ENCODE data around the gene CORIN. TPM values are rescaled to one million over a fixed set of nuclear protein-coding genes. Genes with fewer than 3 reads are reported as not detected.
"Not testable (repeated sequence)": the region's sequence is repeated elsewhere in the genome, so short reads cannot be mapped to it uniquely, and the experiment has no call there.

Gene CORIN
- polyA plus RNA-seq, 1 donor (not counting 4 experiments of a cell fraction or from before 2014, with no cell fraction given): 0.14 TPM

DNA sequence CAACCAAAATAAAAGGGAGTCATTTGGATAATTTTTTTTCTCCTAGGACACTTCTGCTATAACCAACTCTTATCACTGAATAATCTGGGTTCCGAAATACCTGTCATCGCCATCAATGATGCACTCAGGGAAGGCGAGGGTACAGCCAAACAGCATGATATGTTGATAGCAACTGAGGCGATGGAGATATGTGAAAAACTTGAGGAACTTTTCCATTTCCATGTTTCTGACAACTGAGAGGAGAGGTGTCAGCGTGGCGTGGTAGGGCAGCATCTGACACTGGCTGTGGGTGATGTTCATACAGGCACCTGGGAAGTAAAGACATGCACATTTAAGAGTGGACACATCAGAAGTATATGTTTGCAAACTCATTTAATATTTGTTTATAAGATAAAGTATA, 74.6 kb downstream of the CORIN start:
- Histone ChIP-seq H3K9ac (ENCODE audit: control insufficient read depth, extremely low read depth, insufficient read depth, low read length) (no peak overlapping the region), H3K79me2 (ENCODE audit: control insufficient read depth, insufficient read depth, low read length) (no peaks in the 10 kb centered on the region), H3K27me3 (ENCODE audit: control insufficient read depth, extremely low read depth, insufficient read depth, low read length) (no peaks in the 10 kb centered on the region), H3K36me3 (ENCODE audit: control insufficient read depth in 2 of 2, extremely low read depth in 1 of 2, insufficient read depth in 2 of 2, low read length in 2 of 2) (no peaks in the 10 kb centered on the region), H3K27ac (ENCODE audit: control insufficient read depth, insufficient read depth, low read length) (no peak overlapping the region), H4K20me1 (ENCODE audit: control insufficient read depth, extremely low read depth, insufficient read depth, low read length) (no peaks in the 10 kb centered on the region), H3K4me1 (ENCODE audit: control insufficient read depth, extremely low read depth, insufficient read depth, low read length) (no peaks in the 10 kb centered on the region), H3K9me1 (ENCODE audit: control insufficient read depth, extremely low read depth, insufficient read depth, low read length) (no peaks in the 10 kb centered on the region), H2AFZ (ENCODE audit: control insufficient read depth, low read length) (no peak overlapping the region), H3K4me2 (ENCODE audit: control insufficient read depth, extremely low read depth, insufficient read depth, low read depth, low read length) (no peak overlapping the region), H3K4me3 (ENCODE audit: control insufficient read depth in 2 of 3, extremely low read depth in 1 of 3, insufficient read depth in 2 of 3, low read depth in 1 of 3, low read length in 3 of 3) (no peak overlapping the region), H3K9me3 (ENCODE audit: control insufficient read depth, low read depth, low read length) (no peaks in the 10 kb centered on the region)
- DNase-seq (ENCODE audit: low read depth, low spot score): no peak
- no peak for FAIRE-seq
- TF ChIP-seq EZH2 (IDR thresholded peaks at IDR 0.05; ENCODE audit: low read length): no peak
- TF ChIP-seq, protein P1, sequence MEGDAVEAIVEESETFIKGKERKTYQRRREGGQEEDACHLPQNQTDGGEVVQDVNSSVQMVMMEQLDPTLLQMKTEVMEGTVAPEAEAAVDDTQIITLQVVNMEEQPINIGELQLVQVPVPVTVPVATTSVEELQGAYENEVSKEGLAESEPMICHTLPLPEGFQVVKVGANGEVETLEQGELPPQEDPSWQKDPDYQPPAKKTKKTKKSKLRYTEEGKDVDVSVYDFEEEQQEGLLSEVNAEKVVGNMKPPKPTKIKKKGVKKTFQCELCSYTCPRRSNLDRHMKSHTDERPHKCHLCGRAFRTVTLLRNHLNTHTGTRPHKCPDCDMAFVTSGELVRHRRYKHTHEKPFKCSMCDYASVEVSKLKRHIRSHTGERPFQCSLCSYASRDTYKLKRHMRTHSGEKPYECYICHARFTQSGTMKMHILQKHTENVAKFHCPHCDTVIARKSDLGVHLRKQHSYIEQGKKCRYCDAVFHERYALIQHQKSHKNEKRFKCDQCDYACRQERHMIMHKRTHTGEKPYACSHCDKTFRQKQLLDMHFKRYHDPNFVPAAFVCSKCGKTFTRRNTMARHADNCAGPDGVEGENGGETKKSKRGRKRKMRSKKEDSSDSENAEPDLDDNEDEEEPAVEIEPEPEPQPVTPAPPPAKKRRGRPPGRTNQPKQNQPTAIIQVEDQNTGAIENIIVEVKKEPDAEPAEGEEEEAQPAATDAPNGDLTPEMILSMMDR (optimal IDR thresholded peaks at IDR 0.05 in 1 of 3, IDR thresholded peaks at IDR 0.05 in 1 of 3, conservative IDR thresholded peaks at IDR 0.05 in 1 of 3; ENCODE audit: extremely low read depth in 1 of 3, insufficient read depth in 2 of 3, low read length in 3 of 3): no peak
- dilution Hi-C loops (cut with MboI; ENCODE audit: extremely low pct_ligation_motif_present, low sequenced_read_pairs): no loop called here

DNA sequence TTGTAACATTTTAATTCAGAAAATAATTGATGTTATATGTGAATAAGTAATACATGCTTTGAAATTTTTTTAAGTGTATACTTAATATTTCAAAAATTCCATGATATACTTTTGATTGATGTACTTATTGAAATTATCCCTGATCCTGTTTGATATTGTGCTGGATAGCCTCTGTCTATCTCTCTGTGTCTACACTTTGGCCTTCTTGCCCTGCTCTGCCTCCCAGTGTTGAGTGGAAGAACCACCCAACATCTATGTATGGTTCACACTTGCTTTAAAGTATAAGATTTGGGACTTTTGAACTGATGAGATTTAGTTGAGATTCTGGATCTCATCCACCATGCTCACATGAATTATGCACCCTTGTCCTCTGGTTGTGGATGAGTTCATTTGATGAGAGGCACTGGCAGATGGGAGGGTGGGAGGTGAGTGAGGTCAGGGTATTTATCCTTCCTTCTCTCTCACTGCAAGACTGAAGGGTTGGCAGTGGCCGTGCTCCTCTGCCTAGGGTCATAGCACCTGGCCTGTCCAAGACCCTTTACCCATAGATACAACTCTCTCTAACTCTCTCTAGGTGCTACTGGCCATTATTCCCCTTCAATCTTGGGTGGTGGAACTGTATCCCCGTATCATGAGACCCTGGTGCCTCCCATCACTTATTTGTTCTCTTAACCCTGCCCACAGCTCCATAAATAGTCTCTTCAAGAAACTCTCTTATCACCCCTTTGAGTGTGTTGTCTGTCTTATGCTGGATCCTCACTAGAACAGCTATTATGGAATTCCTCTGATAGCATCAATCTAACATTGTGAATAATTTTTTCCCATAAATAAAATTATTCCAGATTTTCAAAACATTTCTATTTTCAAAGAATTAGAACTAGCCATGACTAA, 75.2 kb downstream of the CORIN start:
- FAIRE-seq: no peak
- Histone ChIP-seq H2AFZ (ENCODE audit: control insufficient read depth, low read length) (no peak overlapping the region), H3K79me2 (ENCODE audit: control insufficient read depth, insufficient read depth, low read length) (no peaks in the 10 kb centered on the region), H3K9me1 (ENCODE audit: control insufficient read depth, extremely low read depth, insufficient read depth, low read length) (no peaks in the 10 kb centered on the region), H3K9ac (ENCODE audit: control insufficient read depth, extremely low read depth, insufficient read depth, low read length) (no peak overlapping the region), H3K4me2 (ENCODE audit: control insufficient read depth, extremely low read depth, insufficient read depth, low read depth, low read length) (no peak overlapping the region), H3K4me1 (ENCODE audit: control insufficient read depth, extremely low read depth, insufficient read depth, low read length) (no peaks in the 10 kb centered on the region), H3K27me3 (ENCODE audit: control insufficient read depth, extremely low read depth, insufficient read depth, low read length) (no peaks in the 10 kb centered on the region), H3K4me3 (ENCODE audit: control insufficient read depth in 2 of 3, extremely low read depth in 1 of 3, insufficient read depth in 2 of 3, low read depth in 1 of 3, low read length in 3 of 3) (no peak overlapping the region), H3K36me3 (ENCODE audit: control insufficient read depth in 2 of 2, extremely low read depth in 1 of 2, insufficient read depth in 2 of 2, low read length in 2 of 2) (no peaks in the 10 kb centered on the region), H4K20me1 (ENCODE audit: control insufficient read depth, extremely low read depth, insufficient read depth, low read length) (no peaks in the 10 kb centered on the region), H3K9me3 (ENCODE audit: control insufficient read depth, low read depth, low read length) (no peaks in the 10 kb centered on the region), H3K27ac (ENCODE audit: control insufficient read depth, insufficient read depth, low read length) (no peak overlapping the region)
- DNase-seq (ENCODE audit: low read depth, low spot score): no peak
- no peak for TF ChIP-seq EZH2 (IDR thresholded peaks at IDR 0.05; ENCODE audit: low read length)
- TF ChIP-seq, protein P1 (optimal IDR thresholded peaks at IDR 0.05 in 1 of 3, IDR thresholded peaks at IDR 0.05 in 1 of 3, conservative IDR thresholded peaks at IDR 0.05 in 1 of 3; ENCODE audit: extremely low read depth in 1 of 3, insufficient read depth in 2 of 3, low read length in 3 of 3): no peak
- dilution Hi-C loops (cut with MboI; ENCODE audit: extremely low pct_ligation_motif_present, low sequenced_read_pairs): no loop called here

DNA sequence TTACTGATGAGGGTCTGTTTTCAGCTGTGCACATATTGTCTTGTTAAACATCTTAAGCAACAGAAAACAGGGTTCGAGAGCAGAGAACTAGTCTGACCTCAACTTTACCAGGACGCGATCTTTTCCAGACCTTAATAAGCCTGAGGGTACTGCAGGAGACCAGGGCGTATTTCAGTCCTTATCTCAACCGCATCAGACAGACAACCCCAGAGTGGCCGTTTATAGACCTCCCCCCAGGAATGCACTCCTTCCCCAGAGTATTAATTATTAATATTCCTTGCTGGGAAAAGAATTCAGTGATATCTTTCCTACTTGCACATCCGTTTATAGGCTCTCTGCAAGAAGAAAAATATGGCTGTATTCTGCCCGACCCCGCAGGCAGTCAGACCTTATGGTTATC, 84.6 kb downstream of the CORIN start:
- H3K27me3 ChIP-seq (ENCODE audit: control insufficient read depth, extremely low read depth, insufficient read depth, low read length); H3K4me1 ChIP-seq (ENCODE audit: control insufficient read depth, extremely low read depth, insufficient read depth, low read length); H3K79me2 ChIP-seq (ENCODE audit: control insufficient read depth, insufficient read depth, low read length); H3K27ac ChIP-seq (ENCODE audit: control insufficient read depth, insufficient read depth, low read length); H4K20me1 ChIP-seq (ENCODE audit: control insufficient read depth, extremely low read depth, insufficient read depth, low read length); H3K4me2 ChIP-seq (ENCODE audit: control insufficient read depth, extremely low read depth, insufficient read depth, low read depth, low read length); DNase-seq (ENCODE audit: low read depth, low spot score); dilution Hi-C loops (cut with MboI; ENCODE audit: extremely low pct_ligation_motif_present, low sequenced_read_pairs); H2AFZ ChIP-seq (ENCODE audit: control insufficient read depth, low read length); H3K36me3 ChIP-seq (ENCODE audit: control insufficient read depth in 2 of 2, extremely low read depth in 1 of 2, insufficient read depth in 2 of 2, low read length in 2 of 2); FAIRE-seq; H3K4me3 ChIP-seq (ENCODE audit: control insufficient read depth in 2 of 3, extremely low read depth in 1 of 3, insufficient read depth in 2 of 3, low read depth in 1 of 3, low read length in 3 of 3); H3K9me1 ChIP-seq (ENCODE audit: control insufficient read depth, extremely low read depth, insufficient read depth, low read length); H3K9me3 ChIP-seq (ENCODE audit: control insufficient read depth, low read depth, low read length); H3K9ac ChIP-seq (ENCODE audit: control insufficient read depth, extremely low read depth, insufficient read depth, low read length): not testable (repeated sequence)

All from keratinocyte (primary cell).